IPS DF 6.9 (cell line): ENCODE data around the gene GALNT10.

Experiments
- DNase-seq: peaks from one replicate; pipeline ENCODE4 v3.0.0-alpha.2; 2013; ENCODE audit warnings: low read depth, low spot score
- H3K27ac ChIP-seq: one replicate; pipeline ENCODE4 v1.5.1; 2013; ENCODE audit warnings: low read length, control low read depth
- H3K27me3 ChIP-seq: 2 replicates; pipeline ENCODE4 v1.6.1; 2013; ENCODE audit warnings: mild to moderate bottlenecking, low read length; ENCODE audit not compliant: control insufficient read depth, insufficient read depth
- H3K36me3 ChIP-seq: 2 replicates; pipeline ENCODE4 v1.6.1; 2013; ENCODE audit warnings: low read length; ENCODE audit not compliant: control insufficient read depth, insufficient read depth
- H3K4me1 ChIP-seq: 2 replicates; pipeline ENCODE4 v1.6.1; 2013; ENCODE audit warnings: low read length; ENCODE audit not compliant: control insufficient read depth, insufficient read depth
- H3K4me3 ChIP-seq: 2 replicates; pipeline ENCODE4 v1.5.1; 2013; ENCODE audit warnings: mild to moderate bottlenecking, low read length
- H3K9me3 ChIP-seq: 2 replicates; pipeline ENCODE4 v1.6.1; 2013; ENCODE audit warnings: low read length, inconsistent platforms; ENCODE audit not compliant: control insufficient read depth, insufficient read depth
- WGBS: extraction: QIAGEN DNeasy Blood & Tissue Kit; methylation state at CpG from one replicate; pipeline ENCODE4 v1.1.7; 2013; ENCODE audit warnings: mixed read lengths, missing lambda C conversion rate; ENCODE audit not compliant: insufficient read length, insufficient coverage; 5-methylcytosine and 5-hydroxymethylcytosine counted together

GALNT10 gene

DNA sequence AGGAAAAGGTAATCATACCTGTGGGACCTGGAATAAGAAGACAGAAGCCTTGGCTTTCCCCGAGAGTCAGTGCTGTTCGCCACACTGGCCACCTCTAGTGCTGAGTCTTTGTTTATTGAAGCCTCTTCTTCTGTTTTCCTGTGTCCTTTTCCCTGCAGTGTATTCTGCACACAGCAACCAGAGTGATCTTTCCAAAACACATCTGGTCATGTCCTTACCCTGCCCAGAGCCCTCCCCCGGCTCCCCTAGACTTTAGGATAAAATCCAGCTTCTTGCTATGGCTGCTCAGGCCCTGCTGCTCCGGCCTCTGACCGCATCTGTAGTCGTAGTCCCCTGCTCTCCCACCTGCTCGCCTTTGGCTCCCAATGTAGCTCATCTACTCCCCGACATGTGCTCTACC, 28.3 kb downstream of the GALNT10 start:
- Histone ChIP-seq H3K9me3 (no peaks in the 10 kb centered on the region), H3K27ac (no peak overlapping the region), H3K27me3 (no peaks in the 10 kb centered on the region), H3K4me3 (no peak overlapping the region), H3K36me3 (no peaks in the 10 kb centered on the region), H3K4me1 (peaks cover 7% of the 10 kb centered on the region; the same call in 1 of the 2 replicates)
- DNase-seq = no peak
- no CpG with 5 or more reads among the region's 8 CpGs for WGBS

DNA sequence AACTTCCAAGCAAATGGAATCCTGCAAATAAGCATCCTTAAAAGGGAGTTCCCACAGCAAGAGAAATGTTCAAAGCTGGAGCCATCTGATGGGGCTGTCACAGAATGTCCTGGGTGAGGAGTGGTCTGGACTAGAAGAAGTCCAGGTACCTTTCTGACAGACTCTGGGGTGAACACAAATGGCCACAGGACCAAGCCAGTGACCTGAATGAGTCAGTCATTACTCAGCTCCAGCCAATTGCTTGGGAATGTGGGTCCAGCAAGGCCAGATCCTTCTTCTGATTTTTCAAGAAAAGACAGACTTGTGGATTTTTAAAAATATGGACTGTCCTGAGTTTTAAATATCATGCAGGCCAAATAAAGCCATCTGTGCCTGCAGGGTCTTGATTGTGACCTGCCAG, 30.1 kb downstream of the GALNT10 start:
- H3K9me3 ChIP-seq = no peaks in the 10 kb centered on the region
- H3K4me3 ChIP-seq = no peak overlapping the region
- peaks cover 7% of the 10 kb centered on the region; the same call in 1 of the 2 replicates for H3K4me1 ChIP-seq
- H3K27ac ChIP-seq = no peak overlapping the region
- H3K27me3 ChIP-seq = no peaks in the 10 kb centered on the region
- no peak for DNase-seq
- H3K36me3 ChIP-seq = no peaks in the 10 kb centered on the region

DNA sequence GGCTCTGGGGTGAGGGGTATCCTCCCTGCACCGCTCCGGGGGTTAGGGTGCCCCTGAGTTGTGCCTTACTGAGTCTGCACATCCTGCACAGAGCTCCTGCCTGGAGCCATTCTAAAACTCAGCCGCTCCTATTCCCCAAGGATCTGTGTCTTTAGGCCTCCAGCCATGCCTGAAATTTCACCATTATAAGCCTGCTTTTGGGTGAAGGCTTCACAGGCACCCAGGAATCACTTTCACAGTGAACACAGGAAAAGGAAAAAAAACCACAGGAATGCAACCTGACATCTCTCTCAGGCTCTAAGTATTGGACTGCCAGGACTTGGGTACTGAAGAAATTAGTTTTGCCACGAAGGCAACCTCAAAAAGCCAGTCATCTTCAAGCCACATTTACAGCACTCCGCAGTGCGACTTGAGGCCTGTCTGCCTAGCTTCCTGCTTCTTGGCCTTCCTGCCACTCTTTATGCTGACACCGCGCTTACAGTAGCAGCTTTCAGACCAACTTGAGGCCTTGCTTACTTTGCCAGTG, 30.9 kb downstream of the GALNT10 start:
- peaks cover 7% of the 10 kb centered on the region; the same call in 1 of the 2 replicates for H3K4me1 ChIP-seq
- no peaks in the 10 kb centered on the region for H3K9me3 ChIP-seq
- no CpG with 5 or more reads among the region's 8 CpGs for WGBS
- H3K27ac ChIP-seq = no peak overlapping the region
- H3K4me3 ChIP-seq = no peak overlapping the region
- no peak for DNase-seq
- no peaks in the 10 kb centered on the region for H3K27me3 ChIP-seq
- H3K36me3 ChIP-seq = no peaks in the 10 kb centered on the region

DNA sequence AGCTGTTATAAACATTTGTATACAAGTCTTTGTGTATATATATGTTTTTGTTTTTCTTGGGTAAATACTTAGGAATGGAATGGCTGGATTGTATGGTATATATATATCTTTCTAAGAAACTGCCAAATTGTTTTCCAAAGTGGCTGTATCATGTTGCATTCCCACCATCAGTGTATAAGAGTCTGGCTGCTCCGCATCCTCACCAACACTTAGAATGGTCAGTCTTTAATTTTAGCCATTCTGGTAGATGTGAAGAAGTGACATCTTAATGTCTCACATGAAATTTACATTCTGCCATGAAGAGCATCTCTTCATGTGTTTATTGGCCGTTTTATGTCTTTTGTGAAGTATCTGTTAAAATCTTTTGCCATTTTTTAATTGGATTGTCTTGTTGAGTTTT, 31.9 kb downstream of the GALNT10 start:
- no CpG with 5 or more reads among the region's 2 CpGs for WGBS
- peaks cover 7% of the 10 kb centered on the region; the same call in 1 of the 2 replicates for H3K4me1 ChIP-seq
- no peaks in the 10 kb centered on the region for H3K27me3 ChIP-seq
- no peaks in the 10 kb centered on the region for H3K9me3 ChIP-seq
- no peak overlapping the region for H3K4me3 ChIP-seq
- no peak overlapping the region for H3K27ac ChIP-seq
- DNase-seq = no peak
- no peaks in the 10 kb centered on the region for H3K36me3 ChIP-seq

DNA sequence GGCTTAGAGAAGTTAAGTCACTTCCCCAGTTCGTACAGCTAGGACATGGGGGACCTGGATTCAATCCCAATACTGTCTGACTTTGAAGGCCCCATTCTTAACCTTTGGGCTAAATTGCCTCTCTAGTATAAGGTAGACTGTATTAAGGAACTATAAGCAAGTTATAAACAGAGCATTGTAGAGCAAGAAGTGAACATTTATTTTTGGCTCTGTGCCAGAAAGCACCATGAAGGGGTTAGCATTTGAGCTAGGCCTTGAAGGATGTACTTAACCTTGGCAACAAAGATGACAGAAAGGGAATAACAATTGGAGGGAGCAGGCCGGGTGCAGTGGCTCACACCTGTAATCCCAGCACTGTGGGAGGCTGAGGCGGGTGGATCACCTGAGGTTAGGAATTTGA, 32.8 kb downstream of the GALNT10 start:
- Histone ChIP-seq H3K36me3 (no peaks in the 10 kb centered on the region), H3K27me3 (no peaks in the 10 kb centered on the region), H3K4me1 (peaks cover 7% of the 10 kb centered on the region; the same call in 1 of the 2 replicates), H3K4me3 (no peak overlapping the region), H3K27ac (no peak overlapping the region), H3K9me3 (no peaks in the 10 kb centered on the region)
- no CpG with 5 or more reads among the region's 3 CpGs for WGBS
- no peak for DNase-seq

DNA sequence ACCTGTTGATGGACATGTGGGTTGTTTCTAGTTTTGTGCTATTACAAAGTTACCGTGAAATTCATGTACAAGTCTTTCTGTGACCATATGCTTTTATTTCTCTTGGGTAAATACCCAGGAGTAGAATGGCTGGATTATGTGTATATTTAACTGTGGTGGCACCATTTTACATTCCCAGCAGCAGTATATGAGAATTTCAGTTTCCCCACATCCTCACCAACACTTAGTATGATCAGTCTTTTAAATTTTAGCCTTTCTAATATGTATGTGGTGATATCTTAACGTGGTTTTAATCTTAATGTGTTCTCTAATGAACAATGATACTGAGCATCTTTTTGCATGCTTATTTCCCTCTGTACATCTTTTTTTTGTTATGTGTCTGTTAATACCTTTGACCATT, 36.6 kb downstream of the GALNT10 start:
- Histone ChIP-seq H3K27me3 (no peaks in the 10 kb centered on the region), H3K4me3 (no peak overlapping the region), H3K36me3 (no peaks in the 10 kb centered on the region), H3K4me1 (no peaks in the 10 kb centered on the region), H3K9me3 (no peaks in the 10 kb centered on the region), H3K27ac (no peak overlapping the region)
- no CpG with 5 or more reads among the region's 2 CpGs for WGBS
- no peak for DNase-seq

DNA sequence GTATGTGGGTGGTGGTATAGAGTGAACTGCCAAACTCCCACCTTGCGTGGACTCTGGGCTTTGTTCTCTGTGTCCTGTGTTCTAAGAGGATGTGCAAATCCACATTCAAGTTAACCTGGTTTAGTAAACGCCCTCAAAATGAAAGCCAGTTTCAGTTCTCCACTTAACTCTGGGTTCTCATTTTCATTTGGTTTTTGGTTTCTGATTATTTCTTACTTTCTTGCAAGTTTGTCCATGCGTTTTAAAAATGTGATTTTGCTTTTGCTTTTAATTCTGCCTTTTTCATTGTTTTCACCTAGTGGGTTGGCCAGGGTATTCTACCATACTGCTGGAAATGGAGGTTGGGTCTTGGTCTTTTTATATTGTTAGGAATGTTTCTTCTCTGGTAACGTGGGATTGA, 38.2 kb downstream of the GALNT10 start:
- DNase-seq = no peak
- Histone ChIP-seq H3K9me3 (no peaks in the 10 kb centered on the region), H3K36me3 (no peaks in the 10 kb centered on the region), H3K4me1 (no peaks in the 10 kb centered on the region), H3K27me3 (no peaks in the 10 kb centered on the region), H3K4me3 (no peak overlapping the region), H3K27ac (no peak overlapping the region)
- no CpG with 5 or more reads among the region's 4 CpGs for WGBS

DNA sequence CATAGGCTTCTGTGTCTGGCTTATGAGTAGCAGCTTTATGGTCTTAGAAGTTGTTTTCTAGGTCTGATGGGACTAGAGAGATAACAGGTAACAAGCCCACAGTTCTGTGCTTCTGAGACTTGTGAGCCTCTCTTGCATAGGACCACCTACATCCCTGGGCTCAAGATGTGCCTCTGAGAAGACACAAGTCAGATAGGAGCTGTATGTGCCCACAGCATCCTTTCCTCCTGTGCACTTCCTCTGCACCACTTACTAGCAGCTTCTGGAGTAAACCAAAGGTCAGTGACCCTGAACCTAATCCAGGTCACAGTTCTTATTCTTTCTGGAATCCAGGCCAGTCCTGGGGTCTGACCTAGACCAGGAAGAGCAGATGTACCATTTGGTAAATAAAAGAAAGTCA, 40.0 kb downstream of the GALNT10 start:
- H3K9me3 ChIP-seq = no peaks in the 10 kb centered on the region
- H3K36me3 ChIP-seq = no peaks in the 10 kb centered on the region
- H3K27me3 ChIP-seq = no peaks in the 10 kb centered on the region
- no peak for DNase-seq
- H3K27ac ChIP-seq = no peak overlapping the region
- H3K4me3 ChIP-seq = no peak overlapping the region
- no peaks in the 10 kb centered on the region for H3K4me1 ChIP-seq

DNA sequence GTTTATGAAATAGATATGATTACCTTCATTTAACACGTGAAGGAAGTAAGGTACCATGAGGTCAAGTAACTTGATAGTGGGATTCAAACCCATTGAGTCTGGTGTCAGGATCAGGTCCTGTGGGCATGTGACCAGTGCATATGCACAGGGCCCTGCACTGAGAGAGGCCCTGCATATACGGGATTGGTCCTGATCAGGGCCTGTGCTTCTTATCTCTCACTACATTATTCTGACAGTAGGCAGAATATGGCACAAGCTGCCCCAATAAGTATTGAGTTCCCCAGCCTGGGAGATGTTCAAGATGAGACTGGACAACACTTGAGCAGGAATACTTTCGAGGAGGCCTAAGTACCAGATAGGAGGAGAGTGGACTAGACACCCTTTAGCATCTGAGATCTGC, 44.0 kb downstream of the GALNT10 start:
- H3K36me3 ChIP-seq = no peaks in the 10 kb centered on the region
- H3K4me1 ChIP-seq = peaks cover 3% of the 10 kb centered on the region
- DNase-seq = no peak
- no peak overlapping the region for H3K27ac ChIP-seq
- WGBS = no CpG with 5 or more reads among the region's 3 CpGs
- no peak overlapping the region for H3K4me3 ChIP-seq
- H3K27me3 ChIP-seq = no peaks in the 10 kb centered on the region
- no peaks in the 10 kb centered on the region for H3K9me3 ChIP-seq

DNA sequence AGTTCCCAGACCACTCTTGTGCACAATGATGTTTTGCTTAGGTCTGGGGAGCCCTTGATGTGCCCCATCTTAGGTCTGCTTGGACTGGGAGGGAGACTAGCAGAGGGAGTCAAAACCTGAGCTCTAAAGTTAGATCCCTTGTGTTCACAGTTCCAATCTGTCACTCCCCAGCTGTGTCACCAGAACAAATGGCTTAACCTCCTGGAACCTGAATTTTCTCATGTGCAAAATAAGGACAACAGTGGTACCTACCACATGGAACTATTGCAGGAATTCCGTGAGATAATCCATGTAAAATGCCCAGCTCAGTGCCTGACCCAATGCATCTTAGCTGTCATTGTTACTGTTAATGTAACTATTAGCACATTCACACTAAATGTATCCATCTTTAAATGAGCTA, 45.5 kb downstream of the GALNT10 start:
- no CpG with 5 or more reads among the region's 1 CpG for WGBS
- Histone ChIP-seq H3K36me3 (no peaks in the 10 kb centered on the region), H3K4me1 (peaks cover 3% of the 10 kb centered on the region), H3K4me3 (no peak overlapping the region), H3K27me3 (no peaks in the 10 kb centered on the region), H3K27ac (no peak overlapping the region), H3K9me3 (no peaks in the 10 kb centered on the region)
- no peak for DNase-seq

DNA sequence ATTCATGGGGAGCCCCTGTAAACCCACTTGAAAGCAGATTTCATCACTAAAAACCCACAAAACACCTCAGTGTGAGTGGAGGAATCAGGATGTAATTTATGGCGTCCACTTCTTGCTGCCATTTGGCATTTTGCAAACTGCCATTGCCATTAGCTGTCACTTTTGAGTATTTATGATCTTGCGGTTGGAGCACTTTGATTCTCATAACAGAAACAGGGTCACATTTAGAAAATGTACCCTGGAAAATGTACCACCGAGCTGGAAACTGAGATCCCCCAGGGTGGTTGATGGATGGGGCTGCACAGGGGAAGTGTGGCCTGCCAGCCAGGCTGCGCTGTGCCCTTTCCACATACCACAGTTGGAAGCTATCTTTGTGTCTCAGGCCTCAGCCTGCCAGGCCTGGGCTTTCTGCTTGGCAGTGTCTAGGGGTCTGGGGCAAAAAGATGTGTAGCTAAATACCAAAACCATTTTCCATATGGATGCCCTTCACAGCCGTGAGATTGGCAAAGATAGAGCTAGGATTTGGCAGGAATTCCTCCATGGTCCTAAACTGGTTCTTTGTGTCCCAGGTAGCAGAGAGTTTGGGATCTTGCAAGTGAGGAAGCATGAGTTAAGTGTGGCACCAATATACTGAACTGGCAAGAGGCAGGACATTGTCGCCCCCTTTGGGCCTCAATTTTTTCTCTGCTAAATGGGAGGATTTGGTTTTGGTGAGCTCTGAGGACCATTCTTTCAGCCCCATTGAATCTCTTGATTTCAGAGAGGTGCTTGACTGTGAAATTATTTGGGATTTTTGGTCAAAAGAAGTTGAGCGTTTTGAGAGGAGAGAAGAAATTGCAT, 46.2 kb downstream of the GALNT10 start:
- Histone ChIP-seq H3K36me3 (no peaks in the 10 kb centered on the region), H3K9me3 (no peaks in the 10 kb centered on the region), H3K4me1 (peaks cover 3% of the 10 kb centered on the region), H3K4me3 (no peak overlapping the region), H3K27me3 (no peaks in the 10 kb centered on the region), H3K27ac (no peak overlapping the region)
- WGBS = 100% methylated on average over 1 of the region's 7 CpGs
- no peak for DNase-seq
